ENCODE measurements around the gene ABHD5. TPM values are rescaled to one million over a fixed set of nuclear protein-coding genes. Genes with fewer than 3 reads are reported as not detected.

Gene ABHD5
- total and polyA plus RNA-seq, 2 of the 13 experiments (the other 11 are each of a cell fraction or from before 2014, with no cell fraction given), result 4.5 to 13.3 TPM

- Histone ChIP-seq H3K4me2 (ENCODE audit: low read depth, low read length) (no peak overlapping the region), H3K27me3 (ENCODE audit: control insufficient read depth in 1 of 2, insufficient read depth in 2 of 2, low read length in 2 of 2) (no peaks in the 10 kb centered on the region), H4K20me1 (ENCODE audit: insufficient read depth, low read length) (no peaks in the 10 kb centered on the region; the same call in 1 of the 2 replicates), H3K79me2 (ENCODE audit: insufficient read depth, low read length) (peaks cover 12% of the 10 kb centered on the region), H3K36me3 (replicated peaks in 1 of 2; ENCODE audit: control insufficient read depth in 1 of 2, insufficient read depth in 2 of 2, low read length in 2 of 2) (peaks cover 0 to 3% of the 10 kb centered on the region in 2 experiments; a peak in 1 of 5 replicates), H3K4me3 (replicated peaks in 1 of 3; ENCODE audit: insufficient read depth in 1 of 3, low read depth in 2 of 3, low read length in 3 of 3) (no peak overlapping the region), H3K4me1 (ENCODE audit: insufficient read depth, low read length) (peaks cover 60% of the 10 kb centered on the region), H3K27ac (ENCODE audit: extremely low read length, insufficient read depth, low read length) (no peak overlapping the region), H2AFZ (ENCODE audit: low read length) (no peak overlapping the region), H3K9me3 (ENCODE audit: low read length) (no peaks in the 10 kb centered on the region), H3K9ac (ENCODE audit: insufficient read depth, low read depth, low read length) (no peak overlapping the region)
- BruUV-seq (replicated peaks), result no TSS peak
- TF ChIP-seq MAFK (conservative IDR thresholded peaks at IDR 0.05 in 1 of 2, IDR thresholded peaks at IDR 0.05 in 1 of 2; ENCODE audit: low read length in 2 of 2), result no peak
- no peak for TF ChIP-seq SRY (CRISPR knock-in tag; IDR thresholded peaks at IDR 0.05)
- TF ChIP-seq GATA4 (IDR thresholded peaks at IDR 0.05; ENCODE audit: borderline replicate concordance, low read depth), result no peak
- no peak for TF ChIP-seq ZZZ3 (CRISPR knock-in tag; IDR thresholded peaks at IDR 0.05; ENCODE audit: borderline replicate concordance)
- TF ChIP-seq ZNF564 (CRISPR knock-in tag; IDR thresholded peaks at IDR 0.05), result no peak
- TF ChIP-seq ZNF616 (CRISPR knock-in tag; IDR thresholded peaks at IDR 0.05; ENCODE audit: low read depth), result no peak
- TF ChIP-seq, protein P1, sequence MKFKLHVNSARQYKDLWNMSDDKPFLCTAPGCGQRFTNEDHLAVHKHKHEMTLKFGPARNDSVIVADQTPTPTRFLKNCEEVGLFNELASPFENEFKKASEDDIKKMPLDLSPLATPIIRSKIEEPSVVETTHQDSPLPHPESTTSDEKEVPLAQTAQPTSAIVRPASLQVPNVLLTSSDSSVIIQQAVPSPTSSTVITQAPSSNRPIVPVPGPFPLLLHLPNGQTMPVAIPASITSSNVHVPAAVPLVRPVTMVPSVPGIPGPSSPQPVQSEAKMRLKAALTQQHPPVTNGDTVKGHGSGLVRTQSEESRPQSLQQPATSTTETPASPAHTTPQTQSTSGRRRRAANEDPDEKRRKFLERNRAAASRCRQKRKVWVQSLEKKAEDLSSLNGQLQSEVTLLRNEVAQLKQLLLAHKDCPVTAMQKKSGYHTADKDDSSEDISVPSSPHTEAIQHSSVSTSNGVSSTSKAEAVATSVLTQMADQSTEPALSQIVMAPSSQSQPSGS (CRISPR knock-in tag; IDR thresholded peaks at IDR 0.05), result no peak
- no peak for TF ChIP-seq ZNF431 (CRISPR knock-in tag; IDR thresholded peaks at IDR 0.05; ENCODE audit: borderline replicate concordance, low read depth)
- TF ChIP-seq ZNF280D (CRISPR knock-in tag; IDR thresholded peaks at IDR 0.05), result no peak
- TF ChIP-seq PHF5A (CRISPR knock-in tag; IDR thresholded peaks at IDR 0.05; ENCODE audit: low read depth, unreplicated experiment), result no peak
- no peak for TF ChIP-seq ZNF83 (CRISPR knock-in tag; IDR thresholded peaks at IDR 0.05; ENCODE audit: borderline replicate concordance)
- TF ChIP-seq HMGA1 (CRISPR knock-in tag; conservative IDR thresholded peaks at IDR 0.05), result no peak
- TF ChIP-seq TP53 (CRISPR knock-in tag; conservative IDR thresholded peaks at IDR 0.05), result no peak
- TF ChIP-seq SCMH1 (CRISPR knock-in tag; IDR thresholded peaks at IDR 0.05; ENCODE audit: borderline replicate concordance), result no peak
- no peak for TF ChIP-seq MBD4 (IDR thresholded peaks at IDR 0.05; ENCODE audit: borderline replicate concordance, low read length)
- no peak for TF ChIP-seq ZNF143 (CRISPR knock-in tag; IDR thresholded peaks at IDR 0.05)
- intact Hi-C loops (cut with micrococcal nuclease; ENCODE audit: unreplicated experiment), result no loop called here
- no peak for ATAC-seq
- no peak for FAIRE-seq
- no peak for DNase-seq (ENCODE audit: low spot score)
- in situ Hi-C loops (cut with HindIII; ENCODE audit: extremely low pct_ligation_motif_present, low pct_unique_long_range_greater_than_20kb), result no loop called here
- ChIA-PET POLR2A (no interaction called here), CTCF (ENCODE audit: low intra/inter-chr PET ratio, low total read pairs) (no interaction called here)
Observed at GRCh38 chr3:43695863-43696262, 5.1 kb downstream of the ABHD5 start.

All from HepG2 (cell line).